Embryonic facial prominence (tissue), 1 donor: ENCODE data around the gene SPINK6.

Experiments
- DNase-seq: peaks from one replicate; pipeline ENCODE4 v3.0.0-alpha.2; 2016; ENCODE audit errors: extremely low spot score

Gene SPINK6

DNA sequence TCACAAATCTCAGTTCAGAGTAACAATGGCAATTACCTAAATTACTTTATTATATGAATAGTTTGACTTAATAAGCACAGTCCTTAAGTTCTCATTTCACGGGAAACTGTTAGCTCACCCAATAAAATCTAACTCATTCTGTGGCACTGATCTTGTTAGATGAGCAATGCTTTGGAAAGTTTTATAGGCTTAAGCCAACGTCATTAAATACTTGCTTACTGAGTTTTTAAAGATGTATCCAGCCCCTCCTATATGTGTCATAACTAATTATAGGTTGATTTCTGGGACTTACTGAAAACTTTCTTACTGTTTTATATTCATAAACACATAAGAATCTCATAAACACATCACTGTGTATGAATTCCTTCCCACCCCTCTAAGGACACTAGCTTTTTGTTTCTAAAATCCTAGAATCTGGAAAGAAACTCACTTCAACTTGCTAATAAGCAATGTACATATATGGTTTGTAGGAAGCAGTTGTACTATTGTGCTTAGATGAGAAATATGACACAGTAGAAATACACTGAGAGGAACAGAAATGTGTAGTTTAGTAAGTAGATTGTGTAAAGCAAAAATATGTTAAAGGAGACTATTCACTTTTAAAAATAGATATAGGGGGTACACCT, 21.4 kb downstream of the SPINK6 start:
- no peak for DNase-seq

DNA sequence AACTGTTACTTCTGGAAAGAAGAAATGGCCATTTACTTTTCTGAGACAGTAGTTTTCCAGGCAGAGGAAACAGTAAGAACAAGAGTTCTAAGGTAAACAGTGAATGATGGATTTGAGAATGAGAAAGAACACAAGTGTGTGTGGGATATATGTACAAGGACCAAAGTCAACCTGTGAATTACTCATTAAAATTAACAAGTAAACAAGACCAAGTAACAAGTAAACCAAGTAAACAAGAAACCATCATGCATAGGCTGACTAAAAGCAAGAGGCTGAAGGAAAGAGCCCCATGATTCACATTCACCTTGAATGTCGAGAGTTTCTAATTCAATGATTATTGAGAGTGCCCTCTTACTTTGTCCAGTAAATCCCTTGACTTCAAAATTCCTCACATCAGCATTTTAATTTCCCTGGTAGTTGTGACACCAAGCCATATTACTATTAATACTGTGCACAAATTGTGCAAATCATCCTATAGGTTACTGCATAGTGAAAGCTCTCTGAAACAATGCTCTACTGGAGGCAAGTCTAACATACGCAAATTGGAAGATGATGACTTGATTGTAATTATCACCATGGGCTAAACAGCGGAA, 25.6 kb downstream of the SPINK6 start:
- DNase-seq = no peak

DNA sequence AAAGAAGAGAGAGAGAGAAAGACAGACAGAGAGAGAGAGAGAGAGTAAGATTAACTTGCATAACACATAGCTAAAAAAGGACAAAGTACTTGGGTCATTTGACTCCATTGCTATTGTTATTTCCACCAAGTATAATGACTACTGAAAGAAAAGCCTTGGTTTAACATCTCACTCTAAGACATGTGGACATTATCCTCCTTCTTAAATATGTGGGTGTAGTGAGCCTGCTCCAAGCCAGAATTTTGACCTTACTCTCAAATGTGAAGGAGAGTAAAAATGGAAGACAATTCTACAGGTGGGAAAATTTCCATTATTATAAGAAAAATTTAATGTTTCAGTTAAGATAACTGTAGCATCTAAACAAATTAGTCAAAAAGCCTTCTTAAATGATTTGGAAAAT, 27.0 kb downstream of the SPINK6 start:
- DNase-seq = no peak

DNA sequence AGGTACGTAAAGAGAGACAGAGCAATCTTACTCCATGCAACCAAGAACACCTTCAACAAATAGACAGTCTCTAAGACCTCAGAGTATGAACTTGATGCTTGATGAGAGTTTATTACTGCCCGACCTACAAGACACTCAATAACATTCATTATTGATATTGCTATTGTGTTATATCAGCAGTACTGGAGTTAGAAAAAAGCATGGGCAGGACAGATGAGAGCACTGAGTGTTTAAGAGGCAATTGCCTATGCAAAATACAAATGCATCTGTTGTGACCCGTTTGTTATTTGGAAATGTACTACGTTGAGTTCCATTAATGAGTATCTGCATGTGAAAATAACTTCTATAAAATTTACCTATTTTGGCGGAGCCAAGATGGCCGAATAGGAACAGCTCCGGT, 27.4 kb downstream of the SPINK6 start:
- DNase-seq = no peak

DNA sequence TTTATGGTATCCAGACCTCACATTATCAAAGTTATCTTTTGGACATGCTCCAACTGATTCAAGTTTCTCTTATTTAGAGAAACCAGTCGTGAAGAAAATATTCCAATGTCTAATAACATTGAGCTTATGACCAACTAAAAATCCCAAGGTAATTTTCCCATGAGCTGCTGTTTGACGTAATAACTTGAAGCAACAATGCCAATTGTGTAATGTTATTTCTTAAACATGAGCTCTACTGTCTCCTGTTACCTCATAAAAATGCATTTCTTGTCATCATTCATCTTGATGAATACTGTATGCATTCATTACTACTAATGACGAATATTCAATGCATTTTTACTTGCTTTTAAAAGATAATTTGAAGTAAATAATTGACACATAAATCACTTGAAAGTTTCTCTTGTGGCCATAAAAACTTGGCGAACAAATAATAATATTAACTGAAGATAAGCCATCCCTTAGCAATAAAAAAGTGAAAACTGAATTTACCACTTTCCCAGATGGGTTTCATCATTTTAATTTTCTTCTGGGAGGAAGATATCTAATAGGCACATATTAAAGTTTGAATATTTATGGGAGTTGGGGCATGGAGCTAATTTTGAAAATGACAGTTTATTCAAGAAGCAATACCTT, 35.1 kb downstream of the SPINK6 start:
- no peak for DNase-seq

DNA sequence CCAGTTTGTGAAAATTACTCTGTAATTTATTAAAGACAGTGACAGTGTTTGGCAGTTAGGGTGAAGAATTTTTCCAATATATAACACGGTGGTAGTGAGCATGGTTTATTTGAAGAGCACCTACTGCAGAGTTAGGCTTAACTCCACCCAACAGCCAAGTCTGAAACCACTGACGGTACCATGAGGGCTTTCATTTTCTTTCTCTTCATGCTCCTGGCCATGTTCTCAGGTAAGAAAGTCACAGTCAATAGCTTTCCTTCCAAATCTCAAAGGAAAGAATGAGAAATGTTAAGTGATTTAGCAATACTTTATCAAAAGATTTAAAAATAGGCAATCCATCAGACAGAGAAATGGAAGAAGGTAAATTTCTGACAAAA, 35.6 kb downstream of the SPINK6 start, which contains the start of gene MARCOL:
TSS of gene MARCOL (plus strand) at position 108 of the 377 bp plus-strand sequence. CDS start at position 181, 73 bp downstream.
- no peak for DNase-seq

DNA sequence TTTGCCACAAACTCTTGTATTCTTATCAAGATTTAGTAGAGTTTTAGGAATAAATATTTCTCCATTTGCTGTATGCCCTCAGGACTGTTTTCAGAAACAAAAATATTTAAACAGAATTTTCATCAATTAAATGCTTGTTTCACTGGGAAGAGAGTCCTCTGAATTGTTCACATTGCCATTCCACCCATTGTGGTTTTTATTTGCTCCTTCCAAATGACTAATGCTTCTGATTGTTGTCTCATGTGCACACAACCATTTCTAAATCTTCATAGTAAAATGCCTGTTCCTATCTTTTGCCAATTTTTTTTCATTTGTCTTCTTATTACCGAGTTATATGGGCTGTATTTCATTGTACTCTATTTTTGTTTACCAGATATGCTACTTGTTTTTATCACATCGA, 46.1 kb downstream of the SPINK6 start:
- no peak for DNase-seq

DNA sequence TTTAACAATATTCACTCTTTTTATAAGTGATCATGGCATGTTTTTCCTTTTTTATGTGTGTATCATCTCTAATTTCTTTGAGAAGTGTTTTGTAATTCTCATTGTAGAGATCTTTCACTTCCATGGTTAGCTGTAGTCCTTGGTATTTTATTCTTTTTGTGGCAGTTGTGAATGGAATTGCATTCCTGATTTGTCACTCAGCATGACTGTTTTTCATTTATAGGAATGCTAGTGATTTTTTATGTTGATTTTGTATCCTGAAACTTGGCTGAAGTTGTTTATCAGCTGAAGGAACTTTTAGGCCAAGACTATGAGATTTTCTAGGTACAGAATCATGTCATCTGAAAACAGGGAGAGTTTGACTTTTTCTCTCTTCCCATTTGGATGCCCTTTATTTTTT, 52.6 kb downstream of the SPINK6 start:
- DNase-seq = no peak

DNA sequence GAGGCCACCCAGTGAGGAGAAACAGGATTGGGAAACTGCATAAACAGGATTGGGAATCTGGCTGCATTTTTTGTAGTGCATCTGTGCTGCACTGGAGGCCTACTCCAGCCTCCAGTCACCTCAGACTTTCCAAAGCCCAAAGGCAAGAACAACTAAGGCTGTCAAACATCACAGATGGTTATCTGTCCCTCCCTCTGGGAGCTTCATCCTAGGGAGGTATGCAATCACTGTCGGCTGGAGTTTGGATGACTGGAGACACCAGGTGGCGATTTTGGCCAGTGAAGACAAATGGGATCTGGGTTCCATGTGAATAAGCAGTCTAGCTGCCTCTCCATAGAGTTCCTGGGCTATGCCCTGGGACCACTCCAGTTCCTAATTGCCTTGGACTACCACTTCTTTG, 56.4 kb downstream of the SPINK6 start:
- no peak for DNase-seq

DNA sequence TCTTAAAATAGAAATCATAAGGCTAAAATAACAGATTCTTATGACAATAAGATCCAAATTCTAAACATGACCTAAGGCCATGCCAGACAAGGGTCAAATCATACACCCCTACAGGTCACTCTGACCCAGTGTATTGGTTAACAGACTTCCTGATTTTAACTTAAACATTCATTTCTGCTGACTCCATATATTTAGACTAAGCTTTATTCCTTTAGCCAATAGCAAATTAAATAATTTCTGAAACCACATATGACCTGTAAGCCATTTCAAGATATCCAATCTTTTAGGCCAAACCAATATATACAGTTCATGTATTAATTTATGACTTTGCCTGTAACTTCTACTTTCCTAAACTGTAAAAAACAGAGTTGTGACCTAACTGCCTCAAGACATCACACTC, 58.4 kb downstream of the SPINK6 start:
- DNase-seq = no peak
